Neural progenitor cell (in vitro differentiated cells): ENCODE results near the gene PITPNC1. TPM values are rescaled to one million over a fixed set of nuclear protein-coding genes. Genes with fewer than 3 reads are reported as not detected.
A peak's percentile ranks its signal among the peaks of the same experiment; 100 is the strongest.

Experiments used
- DNase-seq: peaks from one replicate; pipeline ENCODE4 v3.0.0-alpha.2; 2016; ENCODE audit warnings: low spot score
- H2AFZ ChIP-seq: fragments of 200-600 bp; sonication (generic); replicated peaks from 2 replicates; pipeline ENCODE4 v1.6.1; 2016; ENCODE audit warnings: antibody characterized with exemption
- H3F3A ChIP-seq: fragments of 200-600 bp; sonication (generic); 2 replicates; pipeline ENCODE4 v1.6.1; 2016; ENCODE audit warnings: antibody characterized with exemption, low read depth
- H3K27ac ChIP-seq: fragments of 200-600 bp; sonication (generic); 2 replicates; pipeline ENCODE4 v1.5.1; 2016; ENCODE audit warnings: mild to moderate bottlenecking
- H3K27me3 ChIP-seq: fragments of 200-600 bp; sonication (generic); 2 replicates; pipeline ENCODE4 v1.6.1; 2016; ENCODE audit warnings: mild to moderate bottlenecking, moderate library complexity
- H3K36me3 ChIP-seq: fragments of 200-600 bp; sonication (generic); 2 replicates; pipeline ENCODE4 v1.5.1; 2016
- H3K4me1 ChIP-seq: fragments of 200-600 bp; sonication (generic); 2 replicates; pipeline ENCODE4 v1.6.1; 2016; ENCODE audit warnings: mixed run types
- H3K4me2 ChIP-seq: fragments of 200-600 bp; sonication (generic); 2 replicates; pipeline ENCODE4 v1.6.1; 2016
- H3K4me3 ChIP-seq: fragments of 200-600 bp; sonication (generic); 2 replicates; pipeline ENCODE4 v1.5.1; 2016
- H3K79me2 ChIP-seq: fragments of 200-600 bp; sonication (generic); 2 replicates; pipeline ENCODE4 v1.6.1; 2016; ENCODE audit warnings: low read depth
- H3K9ac ChIP-seq: fragments of 200-600 bp; sonication (generic); 2 replicates; pipeline ENCODE4 v1.6.1; 2016
- H3K9me3 ChIP-seq: fragments of 200-600 bp; sonication (generic); 2 replicates; pipeline ENCODE4 v1.5.1; 2016; ENCODE audit warnings: low read depth
- H4K20me1 ChIP-seq: fragments of 200-600 bp; sonication (generic); 2 replicates; pipeline ENCODE4 v1.6.1; 2016; ENCODE audit warnings: low read depth
- H3K27ac Mint-ChIP-seq: 3 replicates; pipeline ENCODE4 v1.8.0; 2021; ENCODE audit warnings: mixed read lengths
- H3K27me3 Mint-ChIP-seq: 2 replicates; pipeline ENCODE4 v1.8.0; 2022; ENCODE audit warnings: low read depth, mild to moderate bottlenecking, inconsistent platforms, moderate library complexity, mixed read lengths; ENCODE audit not compliant: insufficient read depth
- H3K36me3 Mint-ChIP-seq: 3 replicates; pipeline ENCODE4 v1.8.0; 2021; ENCODE audit warnings: mixed read lengths
- H3K4me1 Mint-ChIP-seq: 3 replicates; pipeline ENCODE4 v1.8.0; 2021; ENCODE audit warnings: mixed read lengths
- H3K4me3 Mint-ChIP-seq: 3 replicates; pipeline ENCODE4 v1.8.0; 2021; ENCODE audit warnings: mild to moderate bottlenecking, moderate library complexity, mixed read lengths
- H3K9me3 Mint-ChIP-seq: 3 replicates; pipeline ENCODE4 v1.8.0; 2020; ENCODE audit warnings: mixed read lengths
- CTCF ChIP-seq: fragments of 200-600 bp; sonication (generic); IDR thresholded peaks from 2 replicates; pipeline ENCODE4 v1.5.1; 2017; ENCODE audit warnings: antibody characterized with exemption, mild to moderate bottlenecking
- EZH2 ChIP-seq: fragments of 200-600 bp; sonication (generic); IDR thresholded peaks from 2 replicates; pipeline ENCODE4 v1.6.1; 2017; ENCODE audit warnings: antibody characterized with exemption, mild to moderate bottlenecking, moderate library complexity
- EZH2phosphoT487 ChIP-seq: fragments of 200-600 bp; sonication (generic); IDR thresholded peaks from 2 replicates; pipeline ENCODE4 v1.6.1; 2017; ENCODE audit warnings: antibody characterized with exemption
- total RNA-seq: library from RNA; depleted of rRNA; stranded (reverse); fragments of >200 nt; gene quantifications from 2 replicates; pipeline ENCODE4 v1.2.3, GENCODE V29; 2015; ENCODE audit warnings: low replicate concordance

Gene PITPNC1
- total RNA-seq, 1 donor from 2014 or later: 8.1 TPM

- no peak overlapping the region for H3K4me2 ChIP-seq
- Mint-ChIP-seq H3K27me3 (no peaks in the 10 kb centered on the region), H3K9me3 (no peaks in the 10 kb centered on the region), H3K27ac (no peak overlapping the region), H3K4me3 (no peak overlapping the region), H3K4me1 (peaks cover 7% of the 10 kb centered on the region), H3K36me3 (peaks cover 2% of the 10 kb centered on the region)
- no peak overlapping the region for H3K4me3 ChIP-seq
- TF ChIP-seq EZH2 (no peak), CTCF (peak; percentile 85), EZH2phosphoT487 (no peak)
- peak; percentile 75 for DNase-seq
- no peak overlapping the region for H3K27ac ChIP-seq
- no peaks in the 10 kb centered on the region for H3K79me2 ChIP-seq
- no peak overlapping the region for H3K9ac ChIP-seq
- H3K27me3 ChIP-seq: no peaks in the 10 kb centered on the region
- no peaks in the 10 kb centered on the region for H4K20me1 ChIP-seq
- no peaks in the 10 kb centered on the region for H3K9me3 ChIP-seq
- H2AFZ ChIP-seq: no peak overlapping the region
- no peaks in the 10 kb centered on the region for H3K4me1 ChIP-seq
- no peaks in the 10 kb centered on the region for H3K36me3 ChIP-seq
- peaks cover 3% of the 10 kb centered on the region for H3F3A ChIP-seq
These were observed 312.6 kb downstream of the PITPNC1 start for GRCh38 chr17:67689534-67690177.

- Histone ChIP-seq H3K4me2 (no peak overlapping the region), H3K9me3 (no peaks in the 10 kb centered on the region), H3K27me3 (no peaks in the 10 kb centered on the region), H3K4me1 (peaks cover 9% of the 10 kb centered on the region), H3K27ac (no peak overlapping the region), H3K36me3 (no peaks in the 10 kb centered on the region), H2AFZ (no peak overlapping the region), H3K9ac (no peak overlapping the region), H3K4me3 (no peak overlapping the region), H4K20me1 (no peaks in the 10 kb centered on the region), H3K79me2 (no peaks in the 10 kb centered on the region), H3F3A (no peaks in the 10 kb centered on the region)
- Mint-ChIP-seq H3K9me3 (no peaks in the 10 kb centered on the region), H3K27ac (peak overlapping the region; percentile 20), H3K27me3 (no peaks in the 10 kb centered on the region), H3K36me3 (peaks cover 2% of the 10 kb centered on the region), H3K4me1 (peaks cover 8% of the 10 kb centered on the region), H3K4me3 (no peak overlapping the region)
- DNase-seq: no peak
- TF ChIP-seq EZH2 (no peak), CTCF (no peak), EZH2phosphoT487 (no peak)
These were observed 316.7 kb downstream of the PITPNC1 start for GRCh38 chr17:67693811-67694210.

GRCh38 chr17:67696347-67696746 lies 319.3 kb downstream of the PITPNC1 start:
- DNase-seq: no peak
- H4K20me1 ChIP-seq: no peaks in the 10 kb centered on the region
- peaks cover 6% of the 10 kb centered on the region for H3K4me1 Mint-ChIP-seq
- H3K27me3 Mint-ChIP-seq: no peaks in the 10 kb centered on the region
- no peaks in the 10 kb centered on the region for H3K36me3 ChIP-seq
- no peak overlapping the region for H3K4me2 ChIP-seq
- H2AFZ ChIP-seq: no peak overlapping the region
- peaks cover 19% of the 10 kb centered on the region for H3F3A ChIP-seq
- TF ChIP-seq EZH2phosphoT487 (no peak), CTCF (no peak), EZH2 (no peak)
- peaks cover 28% of the 10 kb centered on the region for H3K4me1 ChIP-seq
- H3K9me3 ChIP-seq: no peaks in the 10 kb centered on the region
- H3K79me2 ChIP-seq: no peaks in the 10 kb centered on the region
- H3K36me3 Mint-ChIP-seq: peaks cover 2% of the 10 kb centered on the region
- H3K9ac ChIP-seq: no peak overlapping the region
- no peak overlapping the region for H3K4me3 Mint-ChIP-seq
- H3K27ac ChIP-seq: no peak overlapping the region
- no peak overlapping the region for H3K4me3 ChIP-seq
- no peak overlapping the region for H3K27ac Mint-ChIP-seq
- no peaks in the 10 kb centered on the region for H3K27me3 ChIP-seq
- H3K9me3 Mint-ChIP-seq: no peaks in the 10 kb centered on the region
